Upper lobe of left lung (tissue), 6 donors: ENCODE results near the gene DEGS1. TPM values are rescaled to one million over a fixed set of nuclear protein-coding genes. Genes with fewer than 3 reads are reported as not detected.

Source experiments
- ATAC-seq, 2 donors: fragments of 200-7000 bp; cut with Tn5 transposase; one replicate each; pipeline ENCODE4 v1.9.1; 2022; ENCODE audit warnings: mild to moderate bottlenecking in 2 of 2, moderate library complexity in 2 of 2; ENCODE audit not compliant: low FRiP score in 2 of 2
- DNase-seq, 2 donors: peaks; one replicate each; pipeline ENCODE4 v3.0.0-alpha.2; 2019 to 2020
- H3K27ac ChIP-seq, 4 donors: fragments of 200-600 bp; sonication (generic); one replicate each; pipeline ENCODE4 v1.5.1; 2016 to 2019
- H3K27me3 ChIP-seq, 4 donors: fragments of 200-600 bp; sonication (generic); one replicate each; pipeline ENCODE4 v1.5.1; 2017 to 2019
- H3K36me3 ChIP-seq, 4 donors: fragments of 200-600 bp; sonication (generic); one replicate each; pipeline ENCODE4 v1.5.1; 2016 to 2019
- H3K4me1 ChIP-seq, 4 donors: fragments of 200-600 bp; sonication (generic); one replicate each; pipeline ENCODE4 v1.5.1; 2018 to 2019
- H3K4me3 ChIP-seq, 4 donors: fragments of 200-600 bp; sonication (generic); one replicate each; pipeline ENCODE4 v1.5.1; 2017 to 2019; ENCODE audit warnings: mild to moderate bottlenecking in 2 of 4, moderate library complexity in 1 of 4
- H3K9me3 ChIP-seq, 4 donors: fragments of 200-600 bp; sonication (generic); one replicate each; pipeline ENCODE4 v1.5.1; 2018 to 2019
- EP300 ChIP-seq, 4 donors: sonication (generic); formaldehyde crosslinking; IDR thresholded peaks; one replicate each; pipeline ENCODE4 v1.5.1; 2017; ENCODE audit warnings: antibody characterized with exemption in 4 of 4, control low read depth in 2 of 4
- POLR2A ChIP-seq, 4 donors: fragments of 450-650 bp; IDR thresholded peaks; one replicate each; pipeline ENCODE4 v1.5.1; 2016 to 2017; ENCODE audit warnings: antibody characterized with exemption in 4 of 4, mild to moderate bottlenecking in 2 of 4
- POLR2AphosphoS5 ChIP-seq, 2 donors: sonication (generic); formaldehyde crosslinking; IDR thresholded peaks; one replicate each; pipeline ENCODE4 v1.5.1; 2017; ENCODE audit warnings: antibody characterized with exemption in 2 of 2
- WGBS, 2 donors: methylation state at CpG; one replicate each; pipeline ENCODE4 v1.1.5; 2017 to 2018; 5-methylcytosine and 5-hydroxymethylcytosine counted together
- total RNA-seq, 6 donors: library from RNA; depleted of rRNA in 4 of 6; stranded (reverse); fragments of >200 nt in 4 of 6; gene quantifications; one replicate each; pipeline versions ENCODE4 v1.1.0 to v1.2.1, GENCODE V29; 2016 to 2021
- TF ChIP-seq, protein P1 (sequence below), 6 experiments: fragments of 450-650 bp in 4 of 6; fragments of 200-600 bp in 2 of 6; sonication (generic) in 2 of 6; IDR thresholded peaks; one replicate each; pipeline ENCODE4 v1.5.1; 2016 to 2019; ENCODE audit warnings: antibody characterized with exemption in 6 of 6
- donor health status: DM: no; HTN: no; CAD: no; lungs with moderate emphysema.
- donor health status: DM: no; HTN: yes; CAD: no; lungs with severe emphysema.

The DEGS1 gene
- total RNA-seq, 6 donors from 2014 or later: 24.3 to 79.2 (median 67.4) TPM

DNA sequence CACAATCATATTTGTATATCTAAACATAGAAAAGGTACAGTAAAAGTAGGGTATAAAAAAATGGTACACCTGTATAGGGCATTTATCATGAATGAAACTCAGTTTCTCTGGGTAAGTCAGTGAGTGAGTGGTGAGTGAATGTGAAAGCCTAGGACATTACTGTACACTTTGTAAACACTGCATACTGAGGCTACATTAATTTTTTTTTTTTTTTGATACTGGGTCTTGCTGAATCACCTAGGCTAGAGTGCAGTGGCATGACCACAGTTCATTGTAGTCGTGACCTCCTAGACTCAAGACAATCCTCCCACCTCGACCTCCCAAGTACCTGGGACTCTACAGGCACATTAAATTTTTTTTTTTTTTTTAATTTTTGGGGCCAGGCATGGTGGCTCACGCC, 41.3 kb upstream of the DEGS1 start:
- H3K4me3 ChIP-seq: no peak overlapping the region
- H3K27ac ChIP-seq: no peak overlapping the region
- ATAC-seq: no peak
- no peaks in the 10 kb centered on the region for H3K9me3 ChIP-seq
- peaks cover 3 to 52% (median 20%) of the 10 kb centered on the region in 4 donors for H3K36me3 ChIP-seq
- DNase-seq: no peak
- TF ChIP-seq EP300 (IDR thresholded peaks at IDR 0.05) (no peak), POLR2A (IDR thresholded peaks at IDR 0.05) (no peak), POLR2AphosphoS5 (IDR thresholded peaks at IDR 0.05) (no peak)
- TF ChIP-seq, protein P1, sequence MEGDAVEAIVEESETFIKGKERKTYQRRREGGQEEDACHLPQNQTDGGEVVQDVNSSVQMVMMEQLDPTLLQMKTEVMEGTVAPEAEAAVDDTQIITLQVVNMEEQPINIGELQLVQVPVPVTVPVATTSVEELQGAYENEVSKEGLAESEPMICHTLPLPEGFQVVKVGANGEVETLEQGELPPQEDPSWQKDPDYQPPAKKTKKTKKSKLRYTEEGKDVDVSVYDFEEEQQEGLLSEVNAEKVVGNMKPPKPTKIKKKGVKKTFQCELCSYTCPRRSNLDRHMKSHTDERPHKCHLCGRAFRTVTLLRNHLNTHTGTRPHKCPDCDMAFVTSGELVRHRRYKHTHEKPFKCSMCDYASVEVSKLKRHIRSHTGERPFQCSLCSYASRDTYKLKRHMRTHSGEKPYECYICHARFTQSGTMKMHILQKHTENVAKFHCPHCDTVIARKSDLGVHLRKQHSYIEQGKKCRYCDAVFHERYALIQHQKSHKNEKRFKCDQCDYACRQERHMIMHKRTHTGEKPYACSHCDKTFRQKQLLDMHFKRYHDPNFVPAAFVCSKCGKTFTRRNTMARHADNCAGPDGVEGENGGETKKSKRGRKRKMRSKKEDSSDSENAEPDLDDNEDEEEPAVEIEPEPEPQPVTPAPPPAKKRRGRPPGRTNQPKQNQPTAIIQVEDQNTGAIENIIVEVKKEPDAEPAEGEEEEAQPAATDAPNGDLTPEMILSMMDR (IDR thresholded peaks at IDR 0.05): no peak
- H3K4me1 ChIP-seq: no peaks in the 10 kb centered on the region
- no peaks in the 10 kb centered on the region for H3K27me3 ChIP-seq
- WGBS, 2 donors: 82 to 98% methylated on average over 3 of the region's 3 CpGs

DNA sequence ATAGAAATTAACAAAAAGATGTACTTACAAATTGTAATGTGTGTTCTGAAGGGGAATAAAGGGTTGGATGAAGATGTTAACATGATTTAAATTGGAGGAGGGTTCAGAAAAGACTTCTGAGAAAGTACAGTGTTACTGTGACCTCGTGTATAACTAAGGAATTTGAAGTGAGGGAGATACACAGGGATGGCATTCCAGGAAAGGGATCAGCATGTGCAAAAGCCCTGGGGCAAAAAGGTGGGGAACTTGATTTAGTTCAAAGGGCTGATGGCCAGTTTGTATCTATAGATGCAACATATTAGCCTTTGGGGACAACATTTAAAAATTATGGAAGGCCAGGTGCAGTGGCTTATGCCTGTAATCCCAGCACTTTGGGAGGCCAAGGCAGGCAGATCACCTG, 33.3 kb upstream of the DEGS1 start:
- Histone ChIP-seq H3K36me3 (peaks cover 0 to 21% (median 6%) of the 10 kb centered on the region in 4 donors), H3K4me1 (no peaks in the 10 kb centered on the region), H3K27ac (no peak overlapping the region), H3K9me3 (no peaks in the 10 kb centered on the region), H3K27me3 (no peaks in the 10 kb centered on the region), H3K4me3 (no peak overlapping the region)
- WGBS, 2 donors: 60 to 66% methylated on average over 1 of the region's 1 CpG
- no peak for DNase-seq
- ATAC-seq: no peak
- no peak for TF ChIP-seq POLR2AphosphoS5 (IDR thresholded peaks at IDR 0.05)
- TF ChIP-seq, protein P1 (IDR thresholded peaks at IDR 0.05): no peak
- no peak for TF ChIP-seq EP300 (IDR thresholded peaks at IDR 0.05)
- TF ChIP-seq POLR2A (IDR thresholded peaks at IDR 0.05): no peak

DNA sequence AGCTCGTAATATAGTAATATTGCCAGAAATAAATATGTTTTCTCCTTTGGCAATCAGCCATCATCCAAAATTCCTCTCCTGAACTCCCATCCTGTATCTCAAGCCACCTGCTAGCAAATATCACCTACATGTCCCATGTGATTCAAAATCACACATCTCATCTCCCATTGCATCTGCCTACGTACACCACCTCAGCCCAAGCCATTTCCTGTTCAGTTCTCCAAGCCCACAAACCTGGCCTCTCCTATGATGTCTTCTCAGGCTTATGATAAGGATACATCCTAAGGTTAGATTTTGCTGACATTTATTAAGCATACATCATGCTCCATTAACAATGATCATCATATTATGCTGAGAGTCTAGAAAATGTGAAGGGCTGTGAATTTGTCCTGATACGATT, 31.9 kb upstream of the DEGS1 start:
- Histone ChIP-seq H3K27ac (no peak overlapping the region), H3K4me1 (no peaks in the 10 kb centered on the region), H3K4me3 (no peak overlapping the region), H3K27me3 (no peaks in the 10 kb centered on the region), H3K9me3 (no peaks in the 10 kb centered on the region), H3K36me3 (peaks cover 0 to 22% (median 4%) of the 10 kb centered on the region in 4 donors)
- no peak for ATAC-seq
- no peak for DNase-seq
- TF ChIP-seq POLR2A (IDR thresholded peaks at IDR 0.05) (no peak), EP300 (IDR thresholded peaks at IDR 0.05) (no peak), POLR2AphosphoS5 (IDR thresholded peaks at IDR 0.05) (no peak)
- TF ChIP-seq, protein P1 (IDR thresholded peaks at IDR 0.05): no peak
- 76 to 83% methylated on average over 3 of the region's 3 CpGs for WGBS, 2 donors

DNA sequence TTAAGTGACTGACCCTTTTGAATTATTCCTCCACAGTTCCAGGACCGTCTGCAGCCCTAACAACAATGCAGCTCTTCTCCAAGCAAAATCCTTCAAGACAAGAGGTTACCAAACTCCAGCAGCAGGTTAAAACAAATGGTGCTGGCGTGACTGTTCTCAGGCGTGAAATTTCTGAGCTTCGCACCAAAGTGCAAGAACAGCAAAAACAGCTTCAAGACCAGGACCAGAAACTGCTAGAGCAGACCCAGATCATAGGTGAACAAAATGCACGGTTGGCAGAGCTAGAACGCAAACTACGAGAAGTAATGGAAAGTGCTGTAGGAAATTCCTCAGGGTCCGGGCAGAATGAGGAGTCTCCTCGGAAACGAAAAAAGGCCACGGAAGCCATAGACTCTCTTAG, 25.7 kb upstream of the DEGS1 start:
- DNase-seq (no peak), ATAC-seq (no peak)
- Histone ChIP-seq H3K4me1 (no peaks in the 10 kb centered on the region), H3K4me3 (no peak overlapping the region), H3K36me3 (peaks cover 5 to 62% (median 25%) of the 10 kb centered on the region in 4 donors), H3K27me3 (no peaks in the 10 kb centered on the region), H3K27ac (no peak overlapping the region), H3K9me3 (no peaks in the 10 kb centered on the region)
- TF ChIP-seq, protein P1 (IDR thresholded peaks at IDR 0.05): no peak
- no peak for TF ChIP-seq POLR2AphosphoS5 (IDR thresholded peaks at IDR 0.05)
- no peak for TF ChIP-seq EP300 (IDR thresholded peaks at IDR 0.05)
- TF ChIP-seq POLR2A (IDR thresholded peaks at IDR 0.05): no peak
- WGBS, 2 donors: 92% methylated on average over 11 of the region's 11 CpGs

DNA sequence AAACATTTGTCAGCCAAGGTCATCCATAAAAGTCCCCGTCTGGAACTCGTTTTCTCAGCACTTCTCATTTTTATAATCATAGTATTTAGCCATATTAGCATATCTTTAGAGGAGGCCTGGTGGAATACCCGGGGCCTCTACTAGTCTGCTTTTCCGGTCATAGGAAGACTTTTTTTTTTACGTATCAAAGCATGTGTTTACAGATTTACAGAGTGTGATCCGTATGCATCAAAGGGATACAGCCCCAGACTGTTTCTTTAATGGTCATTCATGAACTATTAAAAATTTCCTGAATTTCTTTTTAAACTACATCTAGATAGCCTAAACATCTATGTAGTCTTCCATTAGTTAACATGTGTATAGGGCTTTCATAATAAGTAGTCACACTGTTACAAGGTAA, 23.5 kb upstream of the DEGS1 start:
- H3K36me3 ChIP-seq: peaks cover 5 to 48% (median 21%) of the 10 kb centered on the region in 4 donors
- H3K27ac ChIP-seq: no peak overlapping the region
- DNase-seq (no peak), ATAC-seq (no peak)
- H3K9me3 ChIP-seq: no peaks in the 10 kb centered on the region
- WGBS, 2 donors: 67 to 68% methylated on average over 6 of the region's 6 CpGs
- no peak for TF ChIP-seq POLR2AphosphoS5 (IDR thresholded peaks at IDR 0.05)
- H3K27me3 ChIP-seq: no peaks in the 10 kb centered on the region
- H3K4me1 ChIP-seq: no peaks in the 10 kb centered on the region
- no peak overlapping the region for H3K4me3 ChIP-seq
